ENCODE data around the gene GRAMD4. TPM values are rescaled to one million over a fixed set of nuclear protein-coding genes. Genes with fewer than 3 reads are reported as not detected.

Gene GRAMD4
- total RNA-seq, 2 donors from 2014 or later: 178 to 213 TPM

- intact Hi-C loops (cut with DNase I, micrococcal nuclease): no loop called here
- DNase-seq (no peak), ATAC-seq (no peak)
Observed at GRCh38 chr22:46693634-46694415, 73.6 kb downstream of the GRAMD4 start.

GRCh38 chr22:46694416-46695170 lies 74.4 kb downstream of the GRAMD4 start:
- intact Hi-C loops (cut with DNase I, micrococcal nuclease): no loop called here
- DNase-seq (no peak), ATAC-seq (no peak)

- ATAC-seq: no peak
- intact Hi-C loops (cut with DNase I, micrococcal nuclease): no loop called here
- DNase-seq: no peak
Observed at GRCh38 chr22:46695346-46696228, 75.4 kb downstream of the GRAMD4 start.

GRCh38 chr22:46696229-46696518 lies 76.0 kb downstream of the GRAMD4 start:
- intact Hi-C loops (cut with DNase I, micrococcal nuclease): no loop called here
- DNase-seq: no peak
- peak; percentile 51 for ATAC-seq

- intact Hi-C loops (cut with DNase I, micrococcal nuclease): no loop called here
Observed at GRCh38 chr22:46696614-46697013, 76.4 kb downstream of the GRAMD4 start.

GRCh38 chr22:46697811-46698515 lies 77.8 kb downstream of the GRAMD4 start:
- ATAC-seq (no peak), DNase-seq (no peak)
- intact Hi-C loops (cut with DNase I, micrococcal nuclease): no loop called here

More at GRCh38 chr22:46696614-46697013, 76.4 kb downstream of the GRAMD4 start:
- no peak for DNase-seq
- ATAC-seq: no peak

GRCh38 chr22:46699091-46699490 lies 78.9 kb downstream of the GRAMD4 start:
- DNase-seq (no peak), ATAC-seq (no peak)
- intact Hi-C loops (cut with DNase I, micrococcal nuclease): no loop called here

- DNase-seq (no peak), ATAC-seq (no peak)
- intact Hi-C loops (cut with DNase I, micrococcal nuclease): no loop called here
Observed at GRCh38 chr22:46701262-46701661, 81.1 kb downstream of the GRAMD4 start.

GRCh38 chr22:46703171-46703995 lies 83.2 kb downstream of the GRAMD4 start:
- no peak for DNase-seq
- no peak for ATAC-seq
- intact Hi-C loops (cut with DNase I, micrococcal nuclease): no loop called here

- DNase-seq (no peak), ATAC-seq (no peak)
- intact Hi-C loops (cut with DNase I, micrococcal nuclease): no loop called here
Observed at GRCh38 chr22:46703996-46704370, 83.8 kb downstream of the GRAMD4 start.

- DNase-seq (no peak), ATAC-seq (no peak)
- intact Hi-C loops (cut with DNase I, micrococcal nuclease): no loop called here
Observed at GRCh38 chr22:46706060-46706459, 85.9 kb downstream of the GRAMD4 start.

GRCh38 chr22:46707305-46707704 lies 87.1 kb downstream of the GRAMD4 start:
- intact Hi-C loops (cut with DNase I, micrococcal nuclease): no loop called here
- no peak for ATAC-seq
- DNase-seq: no peak

- DNase-seq: no peak
- ATAC-seq: no peak
- intact Hi-C loops (cut with DNase I, micrococcal nuclease): no loop called here
Observed at GRCh38 chr22:46707827-46708570, 87.8 kb downstream of the GRAMD4 start.

- no peak for ATAC-seq
- DNase-seq: no peak
- intact Hi-C loops (cut with DNase I, micrococcal nuclease): no loop called here
Observed at GRCh38 chr22:46708766-46709330, 88.7 kb downstream of the GRAMD4 start.

GRCh38 chr22:46710806-46711205 lies 90.6 kb downstream of the GRAMD4 start:
- no peak for DNase-seq
- no peak for ATAC-seq

GRCh38 chr22:46712288-46712687 lies 92.1 kb downstream of the GRAMD4 start:
- DNase-seq (no peak), ATAC-seq (no peak)
- intact Hi-C loops (cut with DNase I, micrococcal nuclease): no loop called here

More at GRCh38 chr22:46710806-46711205, 90.6 kb downstream of the GRAMD4 start:
- intact Hi-C loops (cut with DNase I, micrococcal nuclease): no loop called here

GRCh38 chr22:46714550-46714949 lies 94.4 kb downstream of the GRAMD4 start:
- intact Hi-C loops (cut with DNase I, micrococcal nuclease): no loop called here
- ATAC-seq: no peak
- DNase-seq: no peak

Data from left colon (tissue), 2 donors.